C4-2B (cell line): ENCODE data around the gene UBE2D1.
A peak's percentile ranks its signal among the peaks of the same experiment; 100 is the strongest.

Experiments used
- H3K27ac ChIP-seq: fragments of 450-650 bp; 2 replicates; pipeline ENCODE4 v1.5.1; 2017
- ZFX ChIP-seq: fragments of 450-650 bp; IDR thresholded peaks from 2 replicates; pipeline ENCODE4 v1.6.1; 2017
- TF ChIP-seq, protein P1 (sequence below): fragments of 450-650 bp; conservative IDR thresholded peaks from 2 replicates; pipeline ENCODE4 v1.5.1; 2017; ENCODE audit warnings: mild to moderate bottlenecking

The UBE2D1 gene

DNA sequence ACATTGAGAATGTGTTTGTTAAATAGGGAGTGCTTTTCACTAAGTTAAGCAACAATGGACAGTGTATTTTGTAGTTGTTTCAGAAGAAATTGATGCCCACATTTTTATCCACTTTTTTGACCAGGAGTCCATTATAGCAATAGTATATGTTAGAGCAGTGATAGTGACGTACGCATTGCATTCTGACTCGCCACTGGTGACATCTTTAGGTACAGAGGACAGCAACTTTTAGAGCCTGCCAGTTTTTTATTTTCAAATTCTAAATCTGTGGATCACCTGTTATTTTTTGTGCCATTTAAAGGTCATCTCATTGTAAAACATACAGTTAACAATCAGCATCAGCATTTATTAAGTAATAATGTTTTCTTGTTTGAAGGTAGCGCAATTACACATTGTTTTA lies 1.4 kb downstream of the UBE2D1 start:
- H3K27ac ChIP-seq = no peak overlapping the region

DNA sequence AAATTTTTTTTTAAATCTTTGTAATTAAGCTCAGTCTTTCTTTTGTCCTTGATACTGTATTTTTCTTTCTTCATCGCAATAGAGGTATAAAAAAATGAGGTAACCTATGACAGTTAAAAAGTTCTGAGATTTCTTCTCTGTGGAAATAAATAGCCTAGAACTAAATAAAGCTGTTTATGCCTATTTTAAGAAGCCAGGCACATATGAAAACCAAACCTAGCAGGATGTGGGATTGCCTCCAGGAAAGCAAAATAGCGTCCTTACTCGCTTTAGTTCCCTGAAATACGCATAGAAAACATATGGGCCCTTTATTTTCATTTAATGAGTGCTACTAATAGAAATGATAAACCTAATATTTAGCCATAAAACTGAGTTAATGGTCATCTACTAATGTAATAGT lies 6.6 kb downstream of the UBE2D1 start:
- TF ChIP-seq ZFX = no peak
- TF ChIP-seq, protein P1, sequence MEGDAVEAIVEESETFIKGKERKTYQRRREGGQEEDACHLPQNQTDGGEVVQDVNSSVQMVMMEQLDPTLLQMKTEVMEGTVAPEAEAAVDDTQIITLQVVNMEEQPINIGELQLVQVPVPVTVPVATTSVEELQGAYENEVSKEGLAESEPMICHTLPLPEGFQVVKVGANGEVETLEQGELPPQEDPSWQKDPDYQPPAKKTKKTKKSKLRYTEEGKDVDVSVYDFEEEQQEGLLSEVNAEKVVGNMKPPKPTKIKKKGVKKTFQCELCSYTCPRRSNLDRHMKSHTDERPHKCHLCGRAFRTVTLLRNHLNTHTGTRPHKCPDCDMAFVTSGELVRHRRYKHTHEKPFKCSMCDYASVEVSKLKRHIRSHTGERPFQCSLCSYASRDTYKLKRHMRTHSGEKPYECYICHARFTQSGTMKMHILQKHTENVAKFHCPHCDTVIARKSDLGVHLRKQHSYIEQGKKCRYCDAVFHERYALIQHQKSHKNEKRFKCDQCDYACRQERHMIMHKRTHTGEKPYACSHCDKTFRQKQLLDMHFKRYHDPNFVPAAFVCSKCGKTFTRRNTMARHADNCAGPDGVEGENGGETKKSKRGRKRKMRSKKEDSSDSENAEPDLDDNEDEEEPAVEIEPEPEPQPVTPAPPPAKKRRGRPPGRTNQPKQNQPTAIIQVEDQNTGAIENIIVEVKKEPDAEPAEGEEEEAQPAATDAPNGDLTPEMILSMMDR = no peak
- H3K27ac ChIP-seq = no peak overlapping the region

More for the DNA sequence above, 1.4 kb downstream of the UBE2D1 start:
- TF ChIP-seq, protein P1 = no peak

DNA sequence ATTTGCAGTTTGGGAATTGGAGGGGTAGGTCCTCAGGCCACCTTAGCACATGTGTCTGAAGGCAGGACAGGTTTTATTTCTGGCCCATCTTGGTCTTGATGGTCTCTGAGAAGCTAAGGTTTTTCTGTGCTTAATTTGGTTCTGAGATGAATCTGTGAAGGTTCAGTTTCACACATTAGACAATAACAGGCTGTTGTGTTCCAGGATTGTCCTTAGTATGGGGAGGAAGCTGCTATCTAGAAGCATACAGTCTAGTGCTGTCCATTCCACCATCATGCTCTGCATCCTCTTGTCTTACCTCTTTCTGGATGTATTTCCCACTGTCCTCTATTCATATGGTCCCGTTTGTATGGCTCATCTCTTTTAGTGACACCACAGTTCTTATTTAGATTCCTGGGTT lies 7.1 kb downstream of the UBE2D1 start:
- TF ChIP-seq, protein P1 = no peak
- TF ChIP-seq ZFX = no peak
- H3K27ac ChIP-seq = no peak overlapping the region

DNA sequence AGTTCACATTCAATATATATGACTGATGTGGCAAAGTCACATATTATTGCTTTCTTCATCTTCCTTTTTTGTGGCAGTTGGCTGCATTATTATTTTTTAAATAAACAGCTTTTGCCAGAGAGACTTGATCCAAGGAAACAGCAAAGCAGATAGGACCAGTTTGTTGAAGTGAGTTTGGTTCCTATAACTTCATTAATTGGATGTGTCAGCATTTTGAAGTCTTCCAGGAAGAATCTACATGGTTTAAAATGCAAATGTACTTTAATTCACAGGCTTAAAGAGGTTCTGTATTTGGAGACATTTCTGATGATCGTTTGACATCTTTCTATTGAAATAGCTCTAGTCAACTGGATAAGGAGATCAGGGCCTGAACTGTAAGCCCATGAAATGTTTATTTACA lies 13.2 kb downstream of the UBE2D1 start:
- TF ChIP-seq, protein P1 = no peak
- no peak for TF ChIP-seq ZFX
- peak overlapping the region; percentile 46 for H3K27ac ChIP-seq

DNA sequence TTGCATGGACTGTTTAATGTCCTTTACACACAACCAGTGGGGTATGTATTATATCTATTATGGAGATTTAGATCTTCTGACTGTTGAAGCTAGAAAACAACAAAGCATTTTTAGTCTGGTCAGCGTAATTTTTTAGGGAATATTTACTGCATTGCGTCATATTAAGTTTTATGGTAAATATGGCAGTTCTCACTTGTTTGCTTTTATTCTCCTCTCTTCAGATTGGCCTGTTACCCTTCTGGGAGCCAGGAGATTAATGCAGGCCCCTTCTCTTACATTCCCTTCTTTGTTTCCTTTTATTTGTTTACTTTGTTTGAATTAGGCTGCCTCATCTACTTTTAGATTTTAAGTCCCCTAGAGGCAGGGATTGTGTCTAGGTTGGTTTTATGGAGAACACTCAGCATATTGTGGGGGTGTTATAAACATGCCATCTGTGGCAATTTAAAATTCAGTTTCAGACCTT lies 13.8 kb downstream of the UBE2D1 start:
- no peak for TF ChIP-seq ZFX
- TF ChIP-seq, protein P1 = peak; percentile 20
- H3K27ac ChIP-seq = no peak overlapping the region

DNA sequence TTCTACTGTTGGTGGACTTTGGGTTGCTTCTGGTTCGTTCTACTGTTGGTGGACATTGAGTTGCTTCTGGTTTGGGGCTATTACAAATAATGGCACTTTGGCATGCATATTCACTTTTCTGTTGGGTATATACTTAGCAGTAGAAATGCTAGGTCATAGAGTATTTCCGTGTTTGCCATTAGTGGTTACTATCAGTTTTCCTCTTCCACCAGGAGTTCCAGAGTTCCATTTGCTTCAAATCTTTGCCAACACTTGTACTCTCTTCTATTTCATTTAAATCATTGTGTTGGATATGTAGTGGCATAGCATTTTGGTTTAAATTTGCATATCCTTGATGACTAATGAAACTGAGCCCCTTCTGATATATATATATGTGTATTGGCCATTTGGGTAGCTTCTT lies 15.2 kb downstream of the UBE2D1 start:
- no peak overlapping the region for H3K27ac ChIP-seq
- no peak for TF ChIP-seq ZFX
- TF ChIP-seq, protein P1 = no peak

DNA sequence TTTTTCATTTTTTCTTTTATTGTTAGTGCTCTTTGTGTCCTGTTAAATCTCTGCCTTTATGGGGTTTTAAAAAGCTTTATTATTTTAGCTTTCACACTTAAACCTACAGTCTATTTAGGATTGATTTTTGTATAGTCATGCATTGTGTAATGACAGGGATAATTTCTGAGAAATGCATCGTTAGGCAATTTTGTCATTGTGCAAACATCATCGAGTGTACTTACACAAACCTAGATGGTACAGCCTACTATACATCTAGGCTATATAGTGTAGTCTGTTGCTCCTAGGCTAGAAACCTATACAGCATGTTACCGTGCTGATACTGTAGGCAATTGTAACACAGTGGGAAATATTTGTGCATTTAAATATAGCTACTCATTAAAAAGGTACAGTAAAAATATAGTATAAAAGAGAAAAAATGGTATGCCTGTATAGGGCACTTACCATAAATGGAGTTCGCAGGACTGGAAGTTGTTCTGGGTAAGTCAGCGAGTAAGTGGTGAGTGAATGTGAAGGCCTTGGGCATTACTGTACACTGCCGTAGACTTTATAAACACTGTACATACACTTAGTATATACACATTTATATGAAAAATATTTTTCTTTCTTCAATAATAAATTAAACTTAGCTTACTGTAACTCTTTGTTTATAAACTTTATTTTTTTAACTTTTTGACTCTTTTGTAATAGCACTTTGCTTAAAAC lies 16.0 kb downstream of the UBE2D1 start:
- H3K27ac ChIP-seq = no peak overlapping the region
- TF ChIP-seq, protein P1 = no peak
- no peak for TF ChIP-seq ZFX
